Aorta (tissue), 5 donors: ENCODE data around the gene GINS2. TPM values are rescaled to one million over a fixed set of nuclear protein-coding genes. Genes with fewer than 3 reads are reported as not detected.

Source experiments
- ATAC-seq: fragments of 200-7000 bp; cut with Tn5 transposase; one replicate; pipeline ENCODE4 v1.9.1; 2022; ENCODE audit warnings: moderate library complexity; ENCODE audit not compliant: low FRiP score
- DNase-seq, 2 donors: peaks; one replicate each; pipeline ENCODE4 v3.0.0-alpha.2; 2020
- H3K27ac ChIP-seq, 2 donors: one replicate each; pipeline ENCODE4 v1.5.1; 2013; ENCODE audit warnings: low read length in 2 of 2, mild to moderate bottlenecking in 2 of 2, moderate library complexity in 2 of 2, control low read depth in 1 of 2, inconsistent platforms in 1 of 2, low read depth in 1 of 2
- H3K27me3 ChIP-seq, 2 donors: one replicate each; pipeline ENCODE4 v1.6.1; 2013; ENCODE audit warnings: control low read depth in 1 of 2, low read length in 1 of 2, mild to moderate bottlenecking in 1 of 2, moderate library complexity in 1 of 2; ENCODE audit not compliant: insufficient read depth in 2 of 2, control insufficient read depth in 1 of 2
- H3K36me3 ChIP-seq, 2 donors: one replicate each; pipeline ENCODE4 v1.6.1; 2013; ENCODE audit warnings: control low read depth in 1 of 2, low read length in 1 of 2, mild to moderate bottlenecking in 1 of 2; ENCODE audit not compliant: insufficient read depth in 2 of 2, control insufficient read depth in 1 of 2
- H3K4me1 ChIP-seq, 2 donors: one replicate each; pipeline ENCODE4 v1.6.1; 2013; ENCODE audit warnings: low read length in 2 of 2, control low read depth in 1 of 2, mild to moderate bottlenecking in 1 of 2, moderate library complexity in 1 of 2; ENCODE audit not compliant: insufficient read depth in 2 of 2, control insufficient read depth in 1 of 2
- H3K4me3 ChIP-seq, 2 donors: one replicate each; pipeline ENCODE4 v1.5.1; 2013; ENCODE audit warnings: low read length in 2 of 2, control low read depth in 1 of 2, mild to moderate bottlenecking in 1 of 2
- H3K9me3 ChIP-seq: one replicate; pipeline ENCODE4 v1.6.1; 2013; ENCODE audit warnings: mild to moderate bottlenecking, low read length; ENCODE audit not compliant: control insufficient read depth
- WGBS, 2 donors: extraction: QIAGEN DNeasy Blood & Tissue Kit; methylation state at CpG; one replicate each; pipeline ENCODE4 v1.1.7; 2013; 5-methylcytosine and 5-hydroxymethylcytosine counted together
- intact Hi-C, 2 donors: fragments of 100-400 bp; cut with DNase I; formaldehyde crosslinking; loops; one replicate each; pipeline versions ENCODE4 v1.14.2 to v1.15.0; 2022
- polyA plus RNA-seq, 2 donors: library from polyadenylated mRNA; stranded (reverse); fragments of 200-250 nt; gene quantifications; one replicate each; pipeline ENCODE4 v1.2.3, GENCODE V29; 2013
- total RNA-seq, 2 donors: library from RNA; stranded (reverse); fragmentation: NEBNext Ultra II Directional; extraction: Animal tissue kit (Norgen Biotek cat#: 25700); gene quantifications; one replicate each; pipeline ENCODE4 v1.2.1, GENCODE V29; 2021
- donor health status: healthy with polysubstance abuse.
- donor health status: Bipolar disorder and iron deficiency.
- donor health status: DM: no; HTN: no; CAD: no.
- donor health status: DM: no; HTN: no; CAD: no.
- donor health status: DM: yes; HTN: yes; CAD: no.

The GINS2 gene
- total and polyA plus RNA-seq, 4 donors, result 0.23 to 0.75 (median 0.66) TPM

DNA sequence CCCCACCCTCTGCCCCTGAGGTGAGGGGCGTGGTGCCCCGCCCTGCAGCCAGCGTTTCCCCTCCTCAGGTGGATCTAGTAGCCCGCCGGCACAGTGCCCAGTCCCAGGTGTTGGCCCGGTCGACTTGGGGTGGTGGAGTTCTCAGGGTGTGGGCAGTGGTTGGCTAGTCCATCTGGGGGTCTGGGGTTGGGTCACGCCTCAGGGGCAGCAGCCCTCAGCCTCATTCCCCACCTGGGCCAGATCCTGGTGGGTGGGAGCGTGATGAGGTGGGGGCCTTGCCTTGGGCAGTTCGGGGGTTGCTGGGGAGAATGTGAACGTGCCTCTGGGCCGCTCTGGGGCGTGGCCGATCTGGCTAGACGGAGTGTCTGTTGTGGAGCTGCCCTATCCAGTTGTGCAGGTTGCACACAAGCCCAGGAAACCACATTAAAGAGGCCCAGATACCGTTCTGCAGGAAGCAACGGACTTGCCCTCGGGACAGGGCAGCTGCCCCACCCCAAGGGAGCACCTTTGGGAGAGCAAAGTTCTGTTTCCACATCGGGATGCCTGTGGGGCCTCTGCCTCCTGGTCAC lies 43.6 kb downstream of the GINS2 start:
- 92 to 93% methylated on average over 17 to 19 of the region's 19 CpGs for WGBS, 2 donors
- H3K27me3 ChIP-seq, result no peaks in the 10 kb centered on the region
- no peak overlapping the region for H3K4me3 ChIP-seq
- intact Hi-C loops, result no loop called here
- no peak overlapping the region for H3K27ac ChIP-seq
- no peaks in the 10 kb centered on the region for H3K36me3 ChIP-seq
- DNase-seq, result no peak
- no peaks in the 10 kb centered on the region for H3K9me3 ChIP-seq
- H3K4me1 ChIP-seq, result no peaks in the 10 kb centered on the region
- no peak for ATAC-seq

DNA sequence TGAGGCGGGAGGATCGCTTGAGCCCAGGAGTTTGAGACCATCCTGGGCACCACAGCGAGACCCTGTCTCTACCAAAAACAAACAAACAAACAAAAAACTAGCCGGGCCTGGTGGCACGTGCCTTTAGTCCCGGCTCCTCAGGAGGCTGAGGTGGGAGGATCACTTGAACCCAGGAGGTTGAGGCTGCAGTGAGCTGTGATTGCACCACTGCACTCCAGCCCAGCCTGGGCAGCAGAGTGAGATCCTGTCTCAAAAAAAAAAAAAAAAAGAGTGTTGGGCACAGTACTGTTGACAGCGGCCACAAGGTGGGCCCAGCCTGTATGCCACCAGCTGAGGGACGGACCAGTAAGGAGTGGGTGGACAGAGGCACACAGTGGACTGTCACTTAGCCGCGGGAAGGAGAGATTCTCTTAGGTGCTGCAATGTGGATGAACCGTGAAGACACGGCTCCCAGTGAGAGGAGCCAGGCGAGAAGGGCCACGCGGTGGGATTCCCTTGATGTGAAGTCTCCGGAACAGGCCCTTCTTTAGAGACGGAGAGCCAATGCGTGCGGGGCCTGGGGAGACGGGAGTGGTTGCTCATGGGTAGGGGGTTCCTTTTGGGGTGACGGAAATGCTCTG lies 44.6 kb downstream of the GINS2 start:
- intact Hi-C loops, result no loop called here
- H3K27me3 ChIP-seq, result no peaks in the 10 kb centered on the region
- H3K4me3 ChIP-seq, result no peak overlapping the region
- WGBS, 2 donors, result 94 to 96% methylated on average over 21 of the region's 21 CpGs
- no peaks in the 10 kb centered on the region for H3K4me1 ChIP-seq
- no peak overlapping the region for H3K27ac ChIP-seq
- H3K36me3 ChIP-seq, result no peaks in the 10 kb centered on the region
- DNase-seq, result no peak
- ATAC-seq, result no peak
- no peaks in the 10 kb centered on the region for H3K9me3 ChIP-seq

DNA sequence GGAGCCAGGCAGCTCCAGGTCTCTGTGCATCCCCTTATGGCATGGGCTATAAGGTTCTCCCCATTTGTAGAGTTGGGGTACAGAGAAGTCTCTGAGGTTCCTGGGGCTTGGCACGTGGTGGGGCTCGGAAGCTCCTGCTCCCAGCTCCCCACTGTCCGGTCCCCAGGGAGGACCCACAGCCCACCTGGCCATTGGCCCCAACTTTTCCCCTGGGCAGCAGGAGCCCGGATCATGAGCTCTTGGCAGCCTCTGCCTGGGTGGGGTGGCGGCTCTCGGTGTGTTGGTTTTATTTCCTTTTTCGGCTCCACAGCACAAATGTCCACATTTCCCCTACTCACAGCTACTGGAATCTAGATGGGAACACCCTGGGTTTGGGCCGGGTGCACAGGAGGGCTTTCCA lies 45.1 kb downstream of the GINS2 start:
- WGBS, 2 donors, result 70 to 83% methylated on average over 8 of the region's 8 CpGs
- ATAC-seq (no peak), DNase-seq (no peak)
- Histone ChIP-seq H3K4me3 (no peak overlapping the region), H3K27ac (no peak overlapping the region), H3K9me3 (no peaks in the 10 kb centered on the region), H3K27me3 (no peaks in the 10 kb centered on the region), H3K4me1 (no peaks in the 10 kb centered on the region), H3K36me3 (no peaks in the 10 kb centered on the region)
- intact Hi-C loops, result no loop called here

DNA sequence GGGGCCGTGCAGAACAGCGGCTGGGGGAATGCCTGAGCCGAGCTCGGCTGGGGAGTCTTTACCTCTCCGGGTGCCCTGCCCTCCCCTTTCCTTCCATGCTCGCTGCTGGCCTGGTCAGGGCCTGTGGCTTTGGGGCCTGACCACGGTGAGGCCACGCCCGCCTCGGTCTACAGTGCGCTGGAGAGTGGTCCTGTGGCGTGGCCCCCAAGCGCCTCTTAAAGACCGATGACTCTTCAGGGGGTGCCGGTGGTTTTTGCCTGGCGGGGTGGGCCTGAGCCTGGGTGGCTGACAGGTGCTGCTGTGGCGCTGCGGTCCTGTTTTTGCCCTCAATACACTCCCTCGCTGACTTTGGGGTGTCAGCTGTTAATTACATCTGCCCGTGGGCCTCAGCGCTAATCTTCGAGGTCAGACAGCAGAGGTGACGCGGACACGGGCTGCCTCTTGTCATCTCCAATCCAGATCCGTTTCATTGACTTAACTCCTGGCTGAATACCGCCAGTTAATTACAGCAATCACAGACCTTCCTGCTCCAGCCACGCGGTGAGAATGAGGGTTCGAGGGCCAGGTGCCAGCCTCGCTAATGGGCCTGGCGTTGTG lies 45.9 kb downstream of the GINS2 start:
- Histone ChIP-seq H3K36me3 (no peaks in the 10 kb centered on the region), H3K4me1 (no peaks in the 10 kb centered on the region), H3K9me3 (no peaks in the 10 kb centered on the region), H3K4me3 (no peak overlapping the region), H3K27me3 (no peaks in the 10 kb centered on the region), H3K27ac (no peak overlapping the region)
- ATAC-seq, result no peak
- DNase-seq, result no peak
- intact Hi-C loops, result no loop called here
- 93 to 95% methylated on average over 29 to 32 of the region's 32 CpGs for WGBS, 2 donors

DNA sequence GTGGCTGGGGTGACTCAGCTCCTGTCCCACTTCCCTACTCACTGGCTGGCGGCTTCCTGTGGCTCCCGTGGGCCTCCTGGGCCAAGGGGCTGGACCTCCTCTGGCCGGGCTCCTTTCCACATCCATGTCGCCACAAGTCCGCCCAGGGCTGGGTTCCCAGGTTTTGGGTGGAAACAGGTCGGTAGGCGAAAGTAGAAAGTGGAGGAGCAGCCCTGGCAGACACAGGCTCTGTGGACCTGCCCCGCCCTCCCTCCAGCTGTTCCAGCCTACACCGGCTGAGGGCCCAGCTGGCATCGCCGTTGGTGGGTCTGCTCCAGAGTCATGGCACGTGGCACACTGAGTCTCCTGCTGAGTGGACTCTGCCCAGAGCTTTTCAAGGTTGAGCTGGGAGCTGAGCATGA lies 47.0 kb downstream of the GINS2 start:
- no peaks in the 10 kb centered on the region for H3K36me3 ChIP-seq
- no peak overlapping the region for H3K4me3 ChIP-seq
- H3K27ac ChIP-seq, result no peak overlapping the region
- no peaks in the 10 kb centered on the region for H3K27me3 ChIP-seq
- 58 to 59% methylated on average over 12 of the region's 12 CpGs for WGBS, 2 donors
- ATAC-seq (peak; percentile 50), DNase-seq (peak in 1 of 2 donors; percentile 64)
- intact Hi-C loops, result no loop called here
- no peaks in the 10 kb centered on the region for H3K4me1 ChIP-seq
- no peaks in the 10 kb centered on the region for H3K9me3 ChIP-seq

DNA sequence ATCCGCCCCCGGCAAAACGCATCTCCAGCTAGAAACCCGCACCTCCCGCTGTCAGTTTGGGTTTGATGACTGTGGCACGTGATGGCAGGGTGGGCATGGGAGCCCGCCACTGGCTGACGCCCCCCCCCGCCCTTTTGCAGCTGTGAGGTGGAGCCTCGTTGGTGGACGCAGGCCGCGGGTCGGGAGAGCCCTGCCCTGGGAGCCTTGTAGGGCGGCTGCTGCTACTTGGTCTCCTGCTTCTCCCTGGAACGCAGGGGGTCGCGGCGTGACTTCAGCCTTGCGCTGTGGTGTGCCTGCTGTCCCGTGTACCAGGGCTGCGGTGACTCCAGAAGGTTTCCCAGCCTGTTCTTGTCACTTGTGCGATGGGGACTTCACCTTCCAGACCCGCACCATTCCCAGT lies 47.4 kb downstream of the GINS2 start:
- DNase-seq, result no peak
- no peak overlapping the region for H3K27ac ChIP-seq
- ATAC-seq, result no peak
- no peaks in the 10 kb centered on the region for H3K9me3 ChIP-seq
- intact Hi-C loops, result no loop called here
- no peaks in the 10 kb centered on the region for H3K27me3 ChIP-seq
- H3K36me3 ChIP-seq, result no peaks in the 10 kb centered on the region
- no peaks in the 10 kb centered on the region for H3K4me1 ChIP-seq
- H3K4me3 ChIP-seq, result no peak overlapping the region
- 88 to 92% methylated on average over 22 to 24 of the region's 24 CpGs for WGBS, 2 donors

DNA sequence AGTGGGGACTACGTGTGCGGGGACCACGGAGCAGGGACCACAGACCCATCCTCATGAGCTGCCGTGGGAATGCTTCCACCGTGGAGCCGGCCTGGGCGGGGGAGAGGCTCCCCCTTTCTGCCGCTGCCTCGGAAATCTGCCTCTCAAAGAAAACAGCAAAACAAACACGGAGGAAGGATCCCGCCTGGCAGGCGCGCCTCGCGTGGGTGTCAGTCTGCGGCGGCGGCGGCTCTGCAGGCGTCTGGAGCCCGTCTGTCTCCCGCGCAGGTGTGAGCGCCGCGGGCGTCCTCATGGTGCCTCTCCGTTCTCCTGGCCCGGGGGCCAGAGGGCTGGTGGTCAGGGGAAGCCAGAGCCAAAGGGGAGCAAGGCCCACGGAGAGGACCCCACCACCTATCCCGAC lies 48.2 kb downstream of the GINS2 start:
- no peak for ATAC-seq
- no peaks in the 10 kb centered on the region for H3K36me3 ChIP-seq
- no peak for DNase-seq
- no peaks in the 10 kb centered on the region for H3K9me3 ChIP-seq
- H3K4me3 ChIP-seq, result no peak overlapping the region
- H3K27ac ChIP-seq, result no peak overlapping the region
- WGBS, 2 donors, result 90 to 95% methylated on average over 31 of the region's 31 CpGs
- H3K4me1 ChIP-seq, result no peaks in the 10 kb centered on the region
- H3K27me3 ChIP-seq, result no peaks in the 10 kb centered on the region
- intact Hi-C loops, result no loop called here

DNA sequence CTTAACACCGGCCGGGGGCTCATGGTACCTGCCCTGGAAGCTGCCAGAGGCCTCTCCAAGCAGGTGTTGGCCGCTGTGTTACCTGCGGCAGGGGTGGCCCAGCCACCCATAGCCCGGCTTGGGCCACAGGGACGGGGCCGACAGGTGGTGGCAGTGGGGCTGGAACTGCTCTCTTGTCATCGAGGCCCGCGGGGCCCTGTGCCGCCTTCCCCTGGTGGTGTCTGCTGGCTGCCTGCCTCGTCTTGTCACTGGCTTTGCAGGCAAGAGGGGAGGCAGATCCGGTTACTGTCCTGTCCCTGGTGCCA lies 48.5 kb downstream of the GINS2 start:
- Histone ChIP-seq H3K4me1 (no peaks in the 10 kb centered on the region), H3K27me3 (no peaks in the 10 kb centered on the region), H3K9me3 (no peaks in the 10 kb centered on the region), H3K4me3 (no peak overlapping the region), H3K27ac (no peak overlapping the region), H3K36me3 (no peaks in the 10 kb centered on the region)
- WGBS, 2 donors, result 93 to 95% methylated on average over 13 of the region's 13 CpGs
- intact Hi-C loops, result no loop called here
- ATAC-seq, result no peak
- no peak for DNase-seq

DNA sequence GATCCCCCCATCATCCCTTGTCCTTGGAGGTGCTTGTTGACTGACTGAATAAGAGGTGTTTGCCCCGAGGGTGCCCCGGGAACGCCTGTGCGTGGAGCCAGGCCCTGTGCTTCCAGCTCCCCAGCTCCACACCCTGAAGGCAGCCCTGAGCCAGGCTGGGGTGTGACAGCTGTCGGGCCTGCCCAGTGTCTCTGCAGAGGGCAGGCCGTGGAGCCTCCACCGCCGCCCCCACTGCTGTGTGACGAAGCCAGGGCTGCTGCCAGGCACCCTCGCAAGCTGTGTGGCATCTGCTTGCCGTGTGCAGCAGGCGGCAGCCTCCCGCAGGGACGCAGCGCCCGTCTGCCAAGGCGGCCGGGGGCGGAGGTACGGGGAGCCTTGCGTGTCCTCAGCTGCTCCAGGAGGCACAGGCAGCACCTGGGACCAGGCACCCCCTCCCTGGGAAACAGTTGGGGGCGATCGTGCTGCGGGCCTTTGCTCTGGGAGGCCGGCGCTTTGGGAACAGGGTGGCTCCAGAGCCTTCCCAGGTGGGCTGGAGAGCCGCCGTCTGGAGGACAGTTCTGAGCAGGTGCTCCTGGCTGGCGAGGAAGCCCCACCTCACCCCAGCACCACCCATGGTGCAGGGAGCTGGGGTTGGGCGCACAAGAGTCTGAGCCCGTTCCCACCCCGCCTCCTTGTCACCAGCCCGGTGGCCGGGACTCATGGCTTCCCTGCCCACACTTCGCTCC lies 49.1 kb downstream of the GINS2 start:
- no peak overlapping the region for H3K27ac ChIP-seq
- no peaks in the 10 kb centered on the region for H3K9me3 ChIP-seq
- DNase-seq (no peak), ATAC-seq (no peak)
- no peaks in the 10 kb centered on the region for H3K27me3 ChIP-seq
- intact Hi-C loops, result no loop called here
- no peak overlapping the region for H3K4me3 ChIP-seq
- 90 to 92% methylated on average over 35 of the region's 35 CpGs for WGBS, 2 donors
- H3K36me3 ChIP-seq, result no peaks in the 10 kb centered on the region
- H3K4me1 ChIP-seq, result no peaks in the 10 kb centered on the region
